ENCODE results near the gene MAP9. TPM values are rescaled to one million over a fixed set of nuclear protein-coding genes. Genes with fewer than 3 reads are reported as not detected.
A peak's percentile ranks its signal among the peaks of the same experiment; 100 is the strongest.
"Not testable (repeated sequence)": the region's sequence is repeated elsewhere in the genome, so short reads cannot be mapped to it uniquely, and the experiment has no call there.

The MAP9 gene
- total RNA-seq, 1 experiment from 2014 or later, result 20.9 TPM

- DNase-seq (ENCODE audit: low spot score), result peak; percentile 43
These were observed 34.6 kb downstream of the MAP9 start for GRCh38 chr4:155342142-155342541.

DNA sequence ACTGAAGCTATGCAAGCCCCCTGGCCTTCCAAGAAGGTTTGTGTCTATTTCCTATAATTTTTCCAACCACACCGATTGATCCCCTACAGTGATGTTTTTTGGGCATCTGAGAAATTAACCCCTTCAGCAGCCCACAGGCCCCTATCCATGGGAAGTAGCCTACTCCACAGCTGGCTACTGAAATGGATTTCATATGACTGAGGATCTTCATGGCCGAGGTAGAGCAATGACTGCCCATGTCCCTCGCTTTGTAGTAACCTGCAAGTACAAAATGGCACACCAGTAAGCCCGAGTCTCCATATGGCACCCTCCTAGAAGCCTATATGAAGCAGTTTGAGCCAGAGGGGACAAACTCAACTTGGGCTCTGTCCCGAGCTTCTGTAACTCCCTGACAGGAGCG is 36.8 kb downstream of the MAP9 start:
- DNase-seq (ENCODE audit: low spot score), result no peak

DNA sequence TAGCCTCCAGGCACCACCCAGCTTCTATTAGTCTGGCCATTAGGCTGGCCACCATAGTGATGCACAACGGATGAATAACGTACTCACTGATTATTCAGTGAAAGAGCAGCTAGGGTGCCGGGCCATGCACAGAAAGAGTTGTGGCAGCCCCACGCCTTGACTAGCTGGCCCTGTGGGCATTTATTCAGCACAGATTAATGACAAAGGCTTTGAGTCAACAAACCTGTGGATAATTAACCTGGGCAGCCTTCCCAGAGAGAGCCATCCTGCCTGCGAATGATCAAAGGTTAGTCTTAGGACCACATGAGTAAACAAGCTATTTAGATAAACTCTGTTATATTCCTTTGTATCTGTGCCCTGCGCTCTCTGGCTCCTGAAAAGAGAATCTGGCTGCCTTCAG is 37.2 kb downstream of the MAP9 start:
- DNase-seq (ENCODE audit: low spot score), result no peak

DNA sequence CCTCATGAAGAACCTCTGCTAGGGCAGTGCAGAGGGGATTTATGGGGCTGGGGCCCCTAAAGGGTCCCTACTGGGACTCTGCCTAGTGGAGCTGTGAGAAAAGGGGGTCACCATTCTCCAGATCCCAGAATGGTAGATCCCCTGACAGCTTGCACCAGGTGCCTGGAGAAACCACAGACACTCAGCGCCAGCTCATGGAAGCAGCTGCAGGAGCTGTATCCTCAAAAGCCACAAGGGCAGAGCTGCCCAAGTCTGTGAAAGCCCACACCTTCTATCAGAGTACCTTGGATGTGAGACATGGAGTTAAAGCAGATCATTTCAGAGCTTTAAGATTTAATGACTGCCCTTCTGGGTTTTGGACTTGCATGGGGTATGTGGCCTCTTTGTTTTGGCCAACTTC is 38.6 kb downstream of the MAP9 start:
- no peak for DNase-seq (ENCODE audit: low spot score)

DNA sequence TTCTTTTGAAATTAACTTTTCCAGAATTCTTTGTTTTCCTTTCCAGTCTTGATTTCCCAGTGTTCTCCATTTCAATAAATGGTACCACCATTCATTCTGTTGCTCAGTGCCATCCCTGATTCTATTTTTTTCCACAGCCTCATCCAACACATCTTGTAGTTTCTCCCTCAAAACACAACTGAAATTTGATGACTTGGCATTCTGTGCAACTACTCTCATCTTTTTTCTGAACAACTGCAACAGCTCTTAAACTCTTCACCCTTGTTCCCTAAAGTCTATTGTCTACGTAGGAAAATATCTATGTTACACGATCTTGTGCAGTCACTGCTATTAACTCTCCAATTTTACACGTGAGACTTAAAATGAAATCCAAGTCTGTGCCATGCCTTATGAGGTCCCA is 40.5 kb downstream of the MAP9 start:
- no peak for DNase-seq (ENCODE audit: low spot score)

DNA sequence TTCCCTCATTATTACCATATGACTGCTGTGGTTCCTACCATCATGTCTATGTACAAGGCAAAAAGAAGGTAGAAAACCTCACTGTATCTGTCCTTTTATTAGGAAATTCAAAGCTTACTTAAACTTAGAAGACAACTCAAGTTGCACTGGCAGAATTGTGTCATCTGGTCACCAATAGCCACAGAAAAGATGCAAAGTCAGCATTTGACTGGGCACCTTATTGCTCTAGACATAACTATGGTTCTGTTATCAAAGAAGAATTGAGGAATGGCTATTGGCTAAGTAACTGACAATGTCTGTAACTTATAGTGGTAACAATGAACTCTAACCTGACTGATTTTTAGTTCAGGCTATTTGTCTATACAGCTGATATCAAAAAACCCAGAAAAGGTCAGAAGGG is 45.3 kb downstream of the MAP9 start:
- DNase-seq (ENCODE audit: low spot score), result no peak

- DNase-seq (ENCODE audit: low spot score), result no peak
These were observed 54.0 kb downstream of the MAP9 start for GRCh38 chr4:155322782-155323181.

DNA sequence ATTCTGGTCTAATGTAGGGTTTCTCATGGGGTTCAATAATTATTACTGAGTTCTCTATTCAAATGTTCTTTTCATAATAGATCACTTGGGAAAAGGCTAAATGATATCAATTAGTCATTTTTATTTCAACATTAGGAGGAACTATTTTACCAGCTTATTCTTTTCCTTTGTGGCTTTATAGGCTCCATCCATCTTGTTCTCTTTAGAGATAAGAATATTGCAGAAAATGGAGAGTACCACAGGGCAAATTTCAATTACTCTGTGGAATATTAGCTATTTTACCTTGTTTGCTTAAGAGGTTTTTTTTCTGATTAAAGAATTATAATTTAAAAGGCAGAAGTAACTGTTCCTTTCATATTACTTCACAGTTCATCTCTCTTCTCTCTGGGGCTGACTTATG is 55.8 kb downstream of the MAP9 start:
- DNase-seq (ENCODE audit: low spot score), result no peak

DNA sequence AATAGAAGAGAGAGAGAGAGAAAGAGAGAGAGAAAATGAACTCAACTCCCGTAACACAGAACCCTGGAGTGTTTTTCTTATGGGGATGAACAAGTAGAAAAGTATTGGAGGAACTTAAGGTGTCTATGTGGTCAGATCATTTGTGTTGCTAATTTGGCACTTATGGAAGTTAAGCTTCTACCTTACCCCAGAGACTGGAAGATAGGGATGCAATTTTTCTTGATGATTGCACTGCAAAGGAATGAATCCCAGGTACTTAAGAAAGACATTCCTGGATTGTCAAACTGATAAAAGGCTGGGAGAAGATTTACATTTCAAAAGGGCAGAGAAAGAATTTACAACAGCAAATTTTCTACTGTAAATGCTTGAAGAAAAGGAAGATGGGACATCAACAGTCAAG is 57.2 kb downstream of the MAP9 start:
- peak; percentile 17 for DNase-seq (ENCODE audit: low spot score)

GRCh38 chr4:155312027-155312426 is 64.7 kb downstream of the MAP9 start:
- DNase-seq (ENCODE audit: low spot score), result not testable (repeated sequence)

DNA sequence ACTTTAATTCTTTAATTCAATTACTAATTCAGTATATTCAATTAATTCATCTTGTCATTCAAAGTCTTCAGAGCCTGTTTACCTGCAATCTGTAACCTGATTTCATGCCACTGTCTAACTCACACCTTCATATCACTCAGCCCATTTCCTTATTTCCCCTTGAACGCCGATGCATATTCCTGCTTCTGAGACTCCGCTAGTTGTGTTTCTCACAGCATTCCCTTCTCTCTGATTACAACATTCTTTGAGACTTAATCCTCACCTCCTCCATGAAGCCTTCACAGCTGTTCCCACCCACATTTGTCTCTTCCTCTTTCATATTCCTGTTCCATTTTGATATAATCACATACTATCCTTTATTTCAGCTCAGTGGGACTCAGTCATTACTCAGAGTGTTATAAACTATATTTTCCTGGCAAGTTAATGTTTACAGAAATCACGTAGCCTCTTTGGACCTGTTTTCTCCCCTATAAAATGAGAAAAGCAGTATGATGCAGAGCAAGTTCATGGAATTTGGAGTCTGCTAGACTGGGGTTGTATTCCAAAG is 69.0 kb downstream of the MAP9 start:
- DNase-seq (ENCODE audit: low spot score), result no peak

GRCh38 chr4:155305619-155306018 is 71.1 kb downstream of the MAP9 start:
- DNase-seq (ENCODE audit: low spot score), result no peak

DNA sequence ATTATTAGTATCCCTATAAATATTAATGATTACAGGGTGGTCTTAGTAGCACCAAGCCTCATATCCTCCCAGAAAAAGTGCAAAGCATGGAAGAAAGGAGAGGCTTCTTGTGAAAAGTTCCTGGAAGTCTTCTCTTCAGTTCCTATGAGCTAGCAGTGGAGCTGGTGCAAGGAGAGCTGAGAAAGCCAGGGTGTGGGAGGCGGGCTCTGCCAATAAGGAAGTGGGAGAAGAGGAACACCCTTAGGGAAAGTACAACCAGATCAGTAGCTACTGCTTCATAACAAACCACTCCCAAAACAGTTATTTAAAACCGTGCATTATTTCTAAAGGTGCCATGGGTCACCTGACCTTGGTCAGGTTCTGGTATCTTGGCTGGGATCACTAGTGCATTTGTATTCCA is 72.4 kb downstream of the MAP9 start:
- DNase-seq (ENCODE audit: low spot score), result no peak

- DNase-seq (ENCODE audit: low spot score), result no peak
These were observed 77.7 kb downstream of the MAP9 start for GRCh38 chr4:155299103-155299502.

Other genes with a start within 250 kb of the MAP9 start
- not detected in 2 replicates for gene NPY2R, start 168.3 kb downstream of the MAP9 start, total RNA-seq (2014; rRNA removed; shearing (Covaris generic))

Measured in A172 (cell line).